Fibroblast of lung (primary cell): Measurements from ENCODE around the gene STOX2. TPM values are rescaled to one million over a fixed set of nuclear protein-coding genes. Genes with fewer than 3 reads are reported as not detected.
"Not testable (repeated sequence)": the region's sequence is repeated elsewhere in the genome, so short reads cannot be mapped to it uniquely, and the experiment has no call there.

ENCODE experiments used
- DNase-seq, 2 donors: peaks; one replicate each; pipeline versions ENCODE4 v3.0.0 to v3.0.0-alpha.2; 2010; ENCODE audit warnings: low read depth in 2 of 2
- H2AFZ ChIP-seq: 2 replicates; pipeline ENCODE4 v1.5.1; 2012; ENCODE audit warnings: low read length, control low read depth, inconsistent platforms
- H3K27ac ChIP-seq: 2 replicates; pipeline ENCODE4 v1.5.1; 2011; ENCODE audit warnings: low read length, control low read depth; ENCODE audit not compliant: insufficient read depth
- H3K27me3 ChIP-seq: 2 replicates; pipeline ENCODE4 v1.5.1; 2011; ENCODE audit warnings: mild to moderate bottlenecking, low read length; ENCODE audit not compliant: control insufficient read depth, insufficient read depth
- H3K36me3 ChIP-seq: 2 replicates; pipeline ENCODE4 v1.5.1; 2011; ENCODE audit warnings: low read length; ENCODE audit not compliant: control insufficient read depth, insufficient read depth
- H3K4me1 ChIP-seq: 2 replicates; pipeline ENCODE4 v1.5.1; 2011; ENCODE audit warnings: low read length; ENCODE audit not compliant: control insufficient read depth, insufficient read depth; ENCODE audit errors: extremely low read depth
- H3K4me2 ChIP-seq: 2 replicates; pipeline ENCODE4 v1.5.1; 2011; ENCODE audit warnings: low read length, control low read depth; ENCODE audit not compliant: insufficient read depth; ENCODE audit errors: extremely low read depth
- H3K4me3 ChIP-seq, 4 experiments: fragments of 200-600 bp in 1 of 4; sonication (generic) in 1 of 4; replicated peaks in 1 of 4; 2 replicates each; pipeline ENCODE4 v1.5.1; 2011 to 2016; ENCODE audit warnings: low read length in 4 of 4, low read depth in 3 of 4, mild to moderate bottlenecking in 3 of 4, control low read depth in 2 of 4, inconsistent platforms in 1 of 4, mixed read lengths in 1 of 4; ENCODE audit not compliant: insufficient read depth in 1 of 4; ENCODE audit errors: control extremely low read depth in 1 of 4
- H3K79me2 ChIP-seq: 2 replicates; pipeline ENCODE4 v1.5.1; 2012; ENCODE audit warnings: mild to moderate bottlenecking, low read length, inconsistent platforms; ENCODE audit not compliant: control insufficient read depth, insufficient read depth
- H3K9ac ChIP-seq: 2 replicates; pipeline ENCODE4 v1.5.1; 2011; ENCODE audit warnings: mild to moderate bottlenecking, low read length, control low read depth; ENCODE audit not compliant: insufficient read depth
- H3K9me3 ChIP-seq: 2 replicates; pipeline ENCODE4 v1.5.1; 2012; ENCODE audit warnings: low read depth, low read length; ENCODE audit not compliant: control insufficient read depth, insufficient read depth
- H4K20me1 ChIP-seq: 2 replicates; pipeline ENCODE4 v1.5.1; 2011; ENCODE audit warnings: low read length; ENCODE audit not compliant: control insufficient read depth, insufficient read depth; ENCODE audit errors: extremely low read depth
- CTCF ChIP-seq, 2 donors: IDR thresholded peaks in 1 of 2; conservative IDR thresholded peaks in 1 of 2; 1 replicate in 1 of 2; 2 replicates in 1 of 2; pipeline ENCODE4 v1.5.1; 2011 to 2012; ENCODE audit warnings: low read length in 2 of 2, control low read depth in 1 of 2, inconsistent platforms in 1 of 2, low read depth in 1 of 2, mild to moderate bottlenecking in 1 of 2
- EZH2 ChIP-seq: IDR thresholded peaks from 2 replicates; pipeline ENCODE4 v1.5.1; 2012; ENCODE audit warnings: low read length, control low read depth, mild to moderate bottlenecking; ENCODE audit errors: missing control alignments
- polyA plus RNA-seq, 2 donors: library from polyadenylated mRNA; depleted of rRNA in 1 of 2; stranded (reverse) in 1 of 2; unstranded in 1 of 2; fragments of >200 nt; gene quantifications; 2 replicates each; pipeline ENCODE4 v1.2.1, GENCODE V29; 2011 to 2012; ENCODE audit warnings: missing spikeins in 1 of 2
- total RNA-seq: library from RNA; depleted of rRNA; stranded (reverse); fragments of >200 nt; gene quantifications from 2 replicates; pipeline ENCODE4 v1.2.1, GENCODE V29; 2014

The STOX2 gene
- total and polyA plus RNA-seq, 2 donors (not counting 1 experiment from before 2014, with no cell fraction given) = 0.66 to 3.3 TPM

DNA sequence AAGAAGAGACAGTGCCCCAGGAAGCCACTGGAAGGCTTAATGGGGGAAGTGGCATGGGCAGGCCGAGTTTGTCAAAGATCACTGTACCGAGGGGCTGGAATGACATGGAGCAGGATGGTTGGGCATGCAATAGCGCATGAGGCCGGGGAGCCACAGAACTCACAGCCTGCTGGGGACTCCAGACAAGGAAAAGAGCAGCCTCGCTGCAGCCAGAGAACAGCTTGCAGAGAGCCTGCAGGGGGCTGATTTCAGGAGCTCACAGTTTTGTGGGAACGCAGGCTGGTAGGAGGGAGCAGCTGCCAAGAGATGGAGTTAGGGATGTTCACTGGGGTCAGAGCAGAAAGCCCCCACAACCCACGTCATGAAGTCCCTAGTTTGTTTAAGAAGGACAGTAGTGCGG is 45.4 kb downstream of the STOX2 start:
- DNase-seq = no peak
- Histone ChIP-seq H3K4me1 (no peaks in the 10 kb centered on the region), H3K36me3 (no peaks in the 10 kb centered on the region), H4K20me1 (no peaks in the 10 kb centered on the region), H3K27me3 (no peaks in the 10 kb centered on the region), H3K79me2 (no peaks in the 10 kb centered on the region), H3K9me3 (no peaks in the 10 kb centered on the region), H3K4me3 (no peak overlapping the region), H3K4me2 (no peak overlapping the region), H3K27ac (no peak overlapping the region), H2AFZ (no peak overlapping the region), H3K9ac (no peak overlapping the region)
- TF ChIP-seq EZH2 = no peak
- no peak for TF ChIP-seq CTCF (conservative IDR thresholded peaks at IDR 0.05 in 1 of 2, IDR thresholded peaks at IDR 0.05 in 1 of 2; ENCODE audit: low read depth in 1 of 2, low read length in 2 of 2)

DNA sequence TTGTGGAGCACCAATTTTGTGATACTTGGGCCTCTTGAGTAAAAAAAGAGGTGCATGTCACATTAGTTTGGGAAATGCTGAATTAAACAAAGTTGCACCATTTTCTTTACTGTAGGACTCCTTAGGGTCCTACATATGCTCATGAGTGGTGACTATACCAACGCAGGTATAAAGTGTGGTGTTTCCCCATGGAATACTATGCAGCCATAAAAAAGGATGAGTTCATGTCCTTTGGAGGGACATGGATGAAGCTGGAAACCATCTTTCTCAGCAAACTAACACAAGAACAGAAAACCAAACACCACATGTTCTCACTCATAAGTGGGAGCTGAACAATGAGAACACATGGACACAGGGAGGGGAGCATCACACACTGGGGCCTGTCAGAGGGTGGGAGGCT is 47.5 kb downstream of the STOX2 start:
- H2AFZ ChIP-seq, H3K27ac ChIP-seq, H3K36me3 ChIP-seq, H3K27me3 ChIP-seq, H3K4me3 ChIP-seq, H4K20me1 ChIP-seq, H3K4me2 ChIP-seq, H3K9me3 ChIP-seq, DNase-seq, H3K79me2 ChIP-seq, H3K4me1 ChIP-seq, H3K9ac ChIP-seq: not testable (repeated sequence)

DNA sequence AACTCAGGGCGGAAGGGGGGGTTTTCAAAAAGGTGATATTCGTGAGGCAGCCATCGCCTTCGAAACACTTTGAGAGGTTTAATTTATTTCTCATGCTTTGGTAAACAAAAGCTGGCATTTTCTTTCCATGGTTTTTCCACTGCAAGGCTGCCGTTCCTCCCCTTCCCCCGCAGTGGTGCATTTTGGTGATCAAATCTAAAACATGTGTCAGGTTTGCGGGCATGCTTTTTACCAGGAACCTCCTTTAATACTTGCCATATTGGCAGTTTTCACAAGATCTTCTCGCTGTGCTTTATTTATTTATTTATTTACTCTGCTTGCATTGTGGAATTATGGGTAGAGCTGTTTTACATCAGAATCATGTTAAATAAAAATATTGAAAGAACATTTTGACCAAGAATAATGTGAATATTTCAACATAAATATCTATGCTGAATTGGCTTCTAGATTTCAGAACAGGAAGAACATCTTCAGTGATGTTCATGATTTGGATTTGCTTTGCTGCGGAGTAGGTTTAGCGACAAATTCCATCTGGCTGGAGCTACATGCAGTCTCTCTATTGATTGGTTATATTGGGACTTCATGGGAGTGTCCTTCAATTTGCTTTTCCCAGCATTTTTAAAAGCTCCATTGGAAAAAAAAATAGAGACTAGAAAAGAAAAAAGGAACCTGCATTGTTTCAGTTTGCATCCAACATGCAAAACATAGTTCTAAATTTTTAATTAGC is 54.4 kb downstream of the STOX2 start:
- DNase-seq = no peak
- Histone ChIP-seq H3K4me1 (no peaks in the 10 kb centered on the region), H2AFZ (no peak overlapping the region)

More for the DNA sequence above, 54.4 kb downstream of the STOX2 start:
- Histone ChIP-seq H3K4me3 (peak overlapping the region in 1 of 4 experiments; percentile 20), H3K9ac (no peak overlapping the region), H3K36me3 (no peaks in the 10 kb centered on the region), H3K79me2 (no peaks in the 10 kb centered on the region), H3K4me2 (peak overlapping the region; percentile 1), H4K20me1 (no peaks in the 10 kb centered on the region), H3K9me3 (no peaks in the 10 kb centered on the region), H3K27me3 (no peaks in the 10 kb centered on the region), H3K27ac (no peak overlapping the region)
- TF ChIP-seq EZH2 = no peak
- no peak for TF ChIP-seq CTCF (conservative IDR thresholded peaks at IDR 0.05 in 1 of 2, IDR thresholded peaks at IDR 0.05 in 1 of 2; ENCODE audit: low read depth in 1 of 2, low read length in 2 of 2)
